ENCODE measurements around the gene CASTOR1.

CASTOR1 gene

GRCh38 chr22:30248484-30248883 is 40.8 kb downstream of the CASTOR1 start:
- peaks cover 73% of the 10 kb centered on the region for H3K4me1 ChIP-seq (ENCODE audit: control insufficient read depth, insufficient read depth, low read length, unreplicated experiment)
- no peak overlapping the region for H2AFZ ChIP-seq (ENCODE audit: low read length, unreplicated experiment)
- H3K79me2 ChIP-seq (ENCODE audit: control insufficient read depth, insufficient read depth, low read length, unreplicated experiment) = peaks cover 28% of the 10 kb centered on the region
- H3K36me3 ChIP-seq (ENCODE audit: insufficient read depth, low read length) = no peaks in the 10 kb centered on the region
- no peak overlapping the region for H3K4me3 ChIP-seq (ENCODE audit: low read depth, low read length)
- H3K27ac ChIP-seq (ENCODE audit: low read depth, low read length) = peak overlapping the region; percentile 87; the same call in 1 of the 2 replicates
- H3K27me3 ChIP-seq (ENCODE audit: insufficient read depth, low read length) = no peaks in the 10 kb centered on the region

- no peaks in the 10 kb centered on the region; the same call in 1 of the 2 replicates for H3K36me3 ChIP-seq (ENCODE audit: insufficient read depth, low read length)
- peaks cover 79% of the 10 kb centered on the region for H3K4me1 ChIP-seq (ENCODE audit: control insufficient read depth, insufficient read depth, low read length, unreplicated experiment)
- no peak overlapping the region for H2AFZ ChIP-seq (ENCODE audit: low read length, unreplicated experiment)
- no peak overlapping the region for H3K4me3 ChIP-seq (ENCODE audit: low read depth, low read length)
- no peaks in the 10 kb centered on the region for H3K27me3 ChIP-seq (ENCODE audit: insufficient read depth, low read length)
- H3K79me2 ChIP-seq (ENCODE audit: control insufficient read depth, insufficient read depth, low read length, unreplicated experiment) = peaks cover 28% of the 10 kb centered on the region
- peak overlapping the region; percentile 89; the same call in 1 of the 2 replicates for H3K27ac ChIP-seq (ENCODE audit: low read depth, low read length)
Observed at GRCh38 chr22:30247974-30248373, 41.3 kb downstream of the CASTOR1 start.

DNA sequence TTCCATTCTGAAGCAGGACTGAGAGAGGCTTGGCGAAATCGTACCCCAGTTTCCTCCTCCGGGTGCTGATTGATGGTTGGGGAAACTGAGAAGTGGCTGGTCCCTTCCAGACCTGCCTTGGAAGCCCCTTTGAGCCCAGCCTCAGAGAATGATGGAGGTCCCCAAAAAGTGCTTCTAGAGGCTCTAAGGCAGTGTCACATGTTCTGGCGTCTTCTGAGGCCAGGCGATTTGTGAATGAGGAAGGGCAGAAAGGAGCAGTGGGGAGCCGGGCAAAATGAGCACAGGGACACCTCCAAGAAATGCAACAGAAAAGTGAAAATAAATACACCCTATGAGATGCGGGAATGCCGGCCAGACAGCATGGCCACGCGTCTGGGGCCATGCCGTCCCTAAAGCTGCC is 41.7 kb downstream of the CASTOR1 start:
- H3K36me3 ChIP-seq (ENCODE audit: insufficient read depth, low read length) = no peaks in the 10 kb centered on the region; the same call in 1 of the 2 replicates
- no peaks in the 10 kb centered on the region for H3K27me3 ChIP-seq (ENCODE audit: insufficient read depth, low read length)
- no peak overlapping the region for H2AFZ ChIP-seq (ENCODE audit: low read length, unreplicated experiment)
- H3K27ac ChIP-seq (ENCODE audit: low read depth, low read length) = peak overlapping the region; percentile 89
- peak overlapping the region; percentile 91 for H3K4me3 ChIP-seq (ENCODE audit: low read depth, low read length)
- peaks cover 28% of the 10 kb centered on the region for H3K79me2 ChIP-seq (ENCODE audit: control insufficient read depth, insufficient read depth, low read length, unreplicated experiment)
- H3K4me1 ChIP-seq (ENCODE audit: control insufficient read depth, insufficient read depth, low read length, unreplicated experiment) = peaks cover 80% of the 10 kb centered on the region

- H3K79me2 ChIP-seq (ENCODE audit: control insufficient read depth, insufficient read depth, low read length, unreplicated experiment) = peaks cover 28% of the 10 kb centered on the region
- peak overlapping the region; percentile 50 for H2AFZ ChIP-seq (ENCODE audit: low read length, unreplicated experiment)
- peaks cover 76% of the 10 kb centered on the region for H3K4me1 ChIP-seq (ENCODE audit: control insufficient read depth, insufficient read depth, low read length, unreplicated experiment)
- no peaks in the 10 kb centered on the region for H3K27me3 ChIP-seq (ENCODE audit: insufficient read depth, low read length)
- peak overlapping the region; percentile 91 for H3K4me3 ChIP-seq (ENCODE audit: low read depth, low read length)
- no peaks in the 10 kb centered on the region; the same call in 1 of the 2 replicates for H3K36me3 ChIP-seq (ENCODE audit: insufficient read depth, low read length)
- peak overlapping the region; percentile 89 for H3K27ac ChIP-seq (ENCODE audit: low read depth, low read length)
Observed at GRCh38 chr22:30246814-30247376, 42.4 kb downstream of the CASTOR1 start.

DNA sequence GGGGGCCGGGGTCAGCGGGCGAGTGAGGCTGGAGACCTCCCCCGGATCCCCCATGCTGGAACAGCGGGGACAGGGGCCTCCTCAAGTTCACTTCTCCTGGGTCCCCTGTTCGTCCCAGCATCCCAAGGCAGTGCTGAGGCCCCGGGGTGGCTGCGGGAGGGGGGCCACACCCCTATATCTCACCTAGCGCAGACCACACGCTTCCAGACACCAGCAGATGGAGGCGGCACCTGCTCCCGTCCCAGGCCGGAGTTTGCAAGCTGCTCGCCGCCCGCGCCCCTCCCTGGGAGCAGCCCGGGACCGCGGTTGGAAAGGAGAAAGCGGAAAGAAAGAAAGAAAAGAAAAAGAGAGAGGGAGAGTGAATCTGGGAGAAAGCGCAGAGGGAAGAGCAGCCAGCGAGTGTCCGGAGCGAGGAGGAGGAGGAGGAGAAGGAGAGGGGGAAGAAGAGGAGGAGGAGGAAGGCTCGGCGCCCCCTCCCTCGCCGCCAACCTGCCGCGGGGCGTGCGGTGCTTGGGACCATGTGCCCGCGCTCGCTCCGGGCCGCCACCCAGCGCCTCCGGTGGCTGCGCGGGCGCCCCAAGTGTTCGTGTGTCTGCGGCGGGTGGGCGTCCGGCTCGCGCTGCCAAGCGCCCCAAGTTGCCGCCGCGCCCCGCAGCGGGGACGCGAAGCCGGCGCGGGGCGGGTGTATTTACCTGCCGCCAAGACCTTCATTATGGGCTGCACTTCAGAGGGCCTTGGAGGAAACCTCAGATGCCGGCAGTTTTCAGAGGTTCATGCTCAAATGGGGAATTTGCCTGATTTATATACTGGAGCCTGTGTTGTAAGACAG is 43.1 kb downstream of the CASTOR1 start, which contains the start of gene LIF:
Gene LIF (minus strand): TSS at position 775 of the 829 bp plus-strand sequence. CDS start 64 bp downstream, at position 711.
- Histone ChIP-seq H3K27me3 (ENCODE audit: insufficient read depth, low read length) (no peaks in the 10 kb centered on the region), H2AFZ (ENCODE audit: low read length, unreplicated experiment) (peak within 1 kb of the TSS; percentile 50), H3K79me2 (ENCODE audit: control insufficient read depth, insufficient read depth, low read length, unreplicated experiment) (peaks cover 28% of the 10 kb centered on the region), H3K4me1 (ENCODE audit: control insufficient read depth, insufficient read depth, low read length, unreplicated experiment) (peaks cover 76% of the 10 kb centered on the region), H3K36me3 (ENCODE audit: insufficient read depth, low read length) (no peaks in the 10 kb centered on the region; the same call in 1 of the 2 replicates), H3K4me3 (ENCODE audit: low read depth, low read length) (peak within 1 kb of the TSS; percentile 91), H3K27ac (ENCODE audit: low read depth, low read length) (peak within 1 kb of the TSS; percentile 89)

DNA sequence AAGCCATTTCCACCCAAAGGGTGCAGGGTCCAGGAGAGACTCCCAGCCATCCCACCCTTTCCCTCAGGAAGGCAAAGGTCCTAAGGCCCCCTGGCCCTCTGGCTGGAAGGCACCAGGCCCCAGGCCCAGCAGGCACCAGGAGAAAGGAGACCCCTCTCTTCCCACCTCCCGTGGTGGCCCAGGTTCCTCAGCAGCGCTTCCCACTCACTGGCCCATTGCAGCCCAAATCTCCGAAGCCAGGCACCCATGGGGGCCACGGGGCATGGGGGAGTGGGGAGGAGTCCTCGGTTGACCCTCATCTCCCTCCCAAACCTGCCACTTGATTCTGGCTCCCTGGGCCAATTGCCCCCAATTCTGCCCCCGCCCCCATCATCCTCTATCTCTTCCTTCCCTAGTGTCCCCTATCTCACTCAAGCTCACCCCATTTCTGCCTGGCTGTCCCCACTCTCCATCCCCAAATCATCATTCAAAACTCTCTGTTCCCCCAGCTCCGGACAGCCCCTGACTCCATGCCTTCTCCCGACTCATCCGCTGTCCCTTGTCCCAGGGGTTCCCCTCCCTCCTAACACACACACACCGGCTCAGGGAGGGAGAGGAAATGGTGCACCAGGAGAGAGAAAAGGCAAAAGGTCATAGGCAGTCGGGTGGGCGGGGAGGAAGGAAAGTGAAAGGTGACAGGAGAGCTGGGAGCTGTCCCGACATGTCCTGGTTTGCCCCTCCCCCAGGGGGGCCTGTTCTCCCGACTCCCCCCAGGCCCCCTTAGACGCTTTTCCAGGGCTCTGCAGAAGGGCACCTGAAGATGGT is 43.9 kb downstream of the CASTOR1 start:
- no peaks in the 10 kb centered on the region; the same call in 1 of the 2 replicates for H3K36me3 ChIP-seq (ENCODE audit: insufficient read depth, low read length)
- H3K27ac ChIP-seq (ENCODE audit: low read depth, low read length) = peak overlapping the region; percentile 89
- peaks cover 28% of the 10 kb centered on the region for H3K79me2 ChIP-seq (ENCODE audit: control insufficient read depth, insufficient read depth, low read length, unreplicated experiment)
- H3K4me3 ChIP-seq (ENCODE audit: low read depth, low read length) = peak overlapping the region; percentile 91
- no peak overlapping the region for H2AFZ ChIP-seq (ENCODE audit: low read length, unreplicated experiment)
- H3K4me1 ChIP-seq (ENCODE audit: control insufficient read depth, insufficient read depth, low read length, unreplicated experiment) = peaks cover 72% of the 10 kb centered on the region
- no peaks in the 10 kb centered on the region for H3K27me3 ChIP-seq (ENCODE audit: insufficient read depth, low read length)

DNA sequence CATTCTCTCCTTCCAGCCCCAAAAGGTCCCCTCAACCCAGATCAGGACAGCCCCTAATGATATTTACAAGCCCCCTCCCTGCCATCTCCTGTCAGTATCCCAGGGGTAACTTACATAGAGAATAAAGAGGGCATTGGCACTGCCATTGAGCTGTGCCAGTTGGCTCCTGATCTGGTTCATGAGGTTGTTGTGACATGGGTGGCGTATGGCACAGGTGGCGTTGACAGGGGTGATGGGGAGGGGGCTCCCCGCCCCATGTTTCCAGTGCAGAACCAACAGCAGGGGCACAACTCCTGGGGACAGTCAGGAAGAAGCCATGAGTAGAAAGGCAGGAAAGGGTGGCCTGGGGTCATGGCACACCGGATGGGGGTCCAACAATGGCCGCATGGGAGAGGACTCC is 44.7 kb downstream of the CASTOR1 start:
- Histone ChIP-seq H3K27me3 (ENCODE audit: insufficient read depth, low read length) (no peaks in the 10 kb centered on the region), H2AFZ (ENCODE audit: low read length, unreplicated experiment) (no peak overlapping the region), H3K27ac (ENCODE audit: low read depth, low read length) (peak overlapping the region; percentile 89), H3K79me2 (ENCODE audit: control insufficient read depth, insufficient read depth, low read length, unreplicated experiment) (peaks cover 28% of the 10 kb centered on the region), H3K4me1 (ENCODE audit: control insufficient read depth, insufficient read depth, low read length, unreplicated experiment) (peaks cover 66% of the 10 kb centered on the region), H3K4me3 (ENCODE audit: low read depth, low read length) (peak overlapping the region; percentile 91), H3K36me3 (ENCODE audit: insufficient read depth, low read length) (no peaks in the 10 kb centered on the region; the same call in 1 of the 2 replicates)

- Histone ChIP-seq H3K36me3 (ENCODE audit: insufficient read depth, low read length) (no peaks in the 10 kb centered on the region; the same call in 1 of the 2 replicates), H3K27me3 (ENCODE audit: insufficient read depth, low read length) (no peaks in the 10 kb centered on the region), H3K4me3 (ENCODE audit: low read depth, low read length) (peak overlapping the region; percentile 91; the same call in 1 of the 2 replicates), H3K27ac (ENCODE audit: low read depth, low read length) (peak overlapping the region; percentile 89; the same call in 1 of the 2 replicates), H3K4me1 (ENCODE audit: control insufficient read depth, insufficient read depth, low read length, unreplicated experiment) (peaks cover 61% of the 10 kb centered on the region), H3K79me2 (ENCODE audit: control insufficient read depth, insufficient read depth, low read length, unreplicated experiment) (peaks cover 28% of the 10 kb centered on the region), H2AFZ (ENCODE audit: low read length, unreplicated experiment) (no peak overlapping the region)
Observed at GRCh38 chr22:30244066-30244465, 45.2 kb downstream of the CASTOR1 start.

DNA sequence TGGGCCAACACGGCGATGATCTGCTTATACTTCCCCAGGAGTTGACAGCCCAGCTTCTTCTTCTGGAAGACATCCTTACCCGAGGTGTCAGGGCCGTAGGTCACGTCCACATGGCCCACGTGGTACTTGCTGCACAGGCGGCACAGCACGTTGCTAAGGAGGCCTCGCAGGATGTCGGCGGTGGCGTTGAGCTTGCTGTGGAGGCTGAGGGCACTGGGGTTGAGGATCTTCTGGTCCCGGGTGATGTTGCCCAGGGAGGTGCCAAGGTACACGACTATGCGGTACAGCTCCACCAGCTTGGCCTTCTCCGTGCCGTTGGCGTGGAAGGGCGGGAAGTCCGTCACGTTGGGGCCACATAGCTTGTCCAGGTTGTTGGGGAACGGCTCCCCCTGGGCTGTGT is 45.6 kb downstream of the CASTOR1 start:
- Histone ChIP-seq H3K36me3 (ENCODE audit: insufficient read depth, low read length) (no peaks in the 10 kb centered on the region; the same call in 1 of the 2 replicates), H3K27ac (ENCODE audit: low read depth, low read length) (peak overlapping the region; percentile 89; the same call in 1 of the 2 replicates), H3K79me2 (ENCODE audit: control insufficient read depth, insufficient read depth, low read length, unreplicated experiment) (peaks cover 28% of the 10 kb centered on the region), H3K27me3 (ENCODE audit: insufficient read depth, low read length) (no peaks in the 10 kb centered on the region), H3K4me3 (ENCODE audit: low read depth, low read length) (no peak overlapping the region), H2AFZ (ENCODE audit: low read length, unreplicated experiment) (no peak overlapping the region), H3K4me1 (ENCODE audit: control insufficient read depth, insufficient read depth, low read length, unreplicated experiment) (peaks cover 60% of the 10 kb centered on the region)
